A673 (cell line): Measurements from ENCODE around the gene CAPN13.

Experiments used
- EZH2 ChIP-seq: fragments of 200-600 bp; sonication (generic); IDR thresholded peaks from 2 replicates; pipeline ENCODE4 v1.6.1; 2017; ENCODE audit warnings: borderline replicate concordance, low read depth, mild to moderate bottlenecking, mixed read lengths, antibody characterized with exemption, low read length; ENCODE audit not compliant: poor library complexity, severe bottlenecking
- TF ChIP-seq, protein P1 (sequence below): fragments of 300-800, 200-600 bp; sonication (generic); conservative IDR thresholded peaks from 2 replicates; pipeline ENCODE4 v1.5.1; 2017; ENCODE audit warnings: low read depth, mild to moderate bottlenecking, antibody characterized with exemption, low read length, moderate library complexity, mixed read lengths

DNA sequence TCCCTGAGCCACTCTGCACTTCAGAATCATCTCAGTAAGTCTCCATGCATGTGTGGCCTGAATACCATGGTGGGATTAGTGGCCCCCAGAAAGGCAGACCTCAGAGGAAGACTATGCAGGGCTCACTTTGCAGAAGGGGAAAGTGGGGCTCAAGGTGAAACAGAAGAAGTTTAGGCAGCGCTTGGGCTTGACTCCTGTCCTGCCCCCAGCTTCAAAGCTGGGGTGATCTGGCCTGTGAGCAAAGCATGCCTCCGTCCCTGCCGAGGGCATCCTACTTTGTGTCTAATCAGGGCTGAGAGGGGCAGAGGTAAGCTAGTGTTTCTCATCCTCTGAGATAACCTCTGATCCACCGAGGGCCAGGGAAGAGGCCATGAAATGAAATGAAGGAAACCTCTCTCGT, 7.9 kb downstream of the CAPN13 start:
- TF ChIP-seq EZH2 = no peak
- TF ChIP-seq, protein P1, sequence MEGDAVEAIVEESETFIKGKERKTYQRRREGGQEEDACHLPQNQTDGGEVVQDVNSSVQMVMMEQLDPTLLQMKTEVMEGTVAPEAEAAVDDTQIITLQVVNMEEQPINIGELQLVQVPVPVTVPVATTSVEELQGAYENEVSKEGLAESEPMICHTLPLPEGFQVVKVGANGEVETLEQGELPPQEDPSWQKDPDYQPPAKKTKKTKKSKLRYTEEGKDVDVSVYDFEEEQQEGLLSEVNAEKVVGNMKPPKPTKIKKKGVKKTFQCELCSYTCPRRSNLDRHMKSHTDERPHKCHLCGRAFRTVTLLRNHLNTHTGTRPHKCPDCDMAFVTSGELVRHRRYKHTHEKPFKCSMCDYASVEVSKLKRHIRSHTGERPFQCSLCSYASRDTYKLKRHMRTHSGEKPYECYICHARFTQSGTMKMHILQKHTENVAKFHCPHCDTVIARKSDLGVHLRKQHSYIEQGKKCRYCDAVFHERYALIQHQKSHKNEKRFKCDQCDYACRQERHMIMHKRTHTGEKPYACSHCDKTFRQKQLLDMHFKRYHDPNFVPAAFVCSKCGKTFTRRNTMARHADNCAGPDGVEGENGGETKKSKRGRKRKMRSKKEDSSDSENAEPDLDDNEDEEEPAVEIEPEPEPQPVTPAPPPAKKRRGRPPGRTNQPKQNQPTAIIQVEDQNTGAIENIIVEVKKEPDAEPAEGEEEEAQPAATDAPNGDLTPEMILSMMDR = no peak
